Dendritic cell treated with granulocyte-macrophage colony-stimulating factor and Interleukin-4, amounts not matched to agents 40 ng/mL and 50 ng/mL, for 4 days (primary cell): ENCODE data around the gene FIG4.
"Not testable (repeated sequence)": the region's sequence is repeated elsewhere in the genome, so short reads cannot be mapped to it uniquely, and the experiment has no call there.

ENCODE experiments used
- H3K27ac Mint-ChIP-seq: one replicate; pipeline ENCODE4 v1.8.0; 2022; ENCODE audit warnings: mild to moderate bottlenecking, mixed read lengths
- H3K27me3 Mint-ChIP-seq: one replicate; pipeline ENCODE4 v1.8.0; 2022; ENCODE audit warnings: mild to moderate bottlenecking, mixed read lengths
- H3K36me3 Mint-ChIP-seq: one replicate; pipeline ENCODE4 v1.8.0; 2022; ENCODE audit warnings: low read depth, mixed read lengths
- H3K4me1 Mint-ChIP-seq: one replicate; pipeline ENCODE4 v1.8.0; 2022; ENCODE audit warnings: low read depth, mixed read lengths
- H3K4me3 Mint-ChIP-seq: one replicate; pipeline ENCODE4 v1.8.0; 2022; ENCODE audit warnings: mild to moderate bottlenecking, moderate library complexity, mixed read lengths
- H3K9me3 Mint-ChIP-seq: one replicate; pipeline ENCODE4 v1.8.0; 2022; ENCODE audit warnings: mixed read lengths
- intact Hi-C: fragments of 100-400 bp; cut with micrococcal nuclease; formaldehyde crosslinking; loops from one replicate; pipeline ENCODE4 v1.15.0; 2022

Gene FIG4

DNA sequence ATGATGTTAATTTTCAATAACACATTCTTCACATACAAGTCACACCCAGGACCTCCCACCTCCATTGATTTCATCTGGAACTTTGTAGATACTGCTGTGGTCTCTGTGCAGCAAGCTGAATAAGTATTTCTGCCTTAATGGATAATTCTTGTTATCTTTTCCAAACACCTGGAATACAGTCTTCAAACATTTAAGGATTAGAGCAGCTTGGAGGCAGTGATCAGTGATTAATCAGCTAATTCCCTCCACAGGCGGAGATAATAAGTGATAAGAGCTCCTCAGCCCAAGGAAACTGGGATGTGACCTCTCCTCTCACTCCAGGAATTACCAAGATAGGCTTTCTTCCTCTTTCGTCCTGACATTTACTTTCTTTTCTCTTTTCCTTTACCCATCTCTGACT, 110.7 kb downstream of the FIG4 start:
- H3K27me3 Mint-ChIP-seq, result no peaks in the 10 kb centered on the region
- H3K27ac Mint-ChIP-seq, result no peak overlapping the region
- no peaks in the 10 kb centered on the region for H3K9me3 Mint-ChIP-seq
- intact Hi-C loops, result no loop called here
- H3K4me3 Mint-ChIP-seq, result no peak overlapping the region
- peaks cover 78% of the 10 kb centered on the region for H3K36me3 Mint-ChIP-seq
- H3K4me1 Mint-ChIP-seq, result no peaks in the 10 kb centered on the region

GRCh38 chr6:109804020-109804419, 112.9 kb downstream of the FIG4 start:
- no peaks in the 10 kb centered on the region for H3K4me1 Mint-ChIP-seq
- intact Hi-C loops, result no loop called here

DNA sequence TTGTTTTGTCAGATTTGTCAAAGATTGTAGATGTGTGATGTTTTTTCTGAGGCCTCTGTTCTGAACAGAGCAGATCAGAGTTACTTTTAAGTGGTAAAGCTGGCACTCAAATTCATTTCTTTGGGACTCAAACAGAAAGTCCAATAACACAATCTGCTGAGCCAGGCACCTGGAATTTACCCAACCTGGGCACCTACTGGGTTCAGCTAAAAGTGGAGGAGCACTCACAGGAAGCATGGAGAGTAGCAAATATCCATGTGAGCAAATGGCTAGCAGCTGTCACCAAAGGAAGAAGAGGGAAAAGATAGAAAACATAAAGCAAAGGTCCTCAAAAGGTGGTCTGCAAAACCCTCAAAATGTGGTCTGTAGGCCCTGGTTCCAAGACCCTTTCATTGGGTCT, 116.8 kb downstream of the FIG4 start:
- Mint-ChIP-seq H3K4me3 (no peak overlapping the region), H3K27me3 (no peaks in the 10 kb centered on the region), H3K4me1 (peaks cover 4% of the 10 kb centered on the region), H3K36me3 (peaks cover 69% of the 10 kb centered on the region), H3K9me3 (no peaks in the 10 kb centered on the region), H3K27ac (no peak overlapping the region)
- intact Hi-C loops, result no loop called here

More at GRCh38 chr6:109804020-109804419, 112.9 kb downstream of the FIG4 start:
- Mint-ChIP-seq H3K27me3 (no peaks in the 10 kb centered on the region), H3K4me3 (no peak overlapping the region), H3K27ac (no peak overlapping the region), H3K9me3 (no peaks in the 10 kb centered on the region), H3K36me3 (peaks cover 76% of the 10 kb centered on the region)

DNA sequence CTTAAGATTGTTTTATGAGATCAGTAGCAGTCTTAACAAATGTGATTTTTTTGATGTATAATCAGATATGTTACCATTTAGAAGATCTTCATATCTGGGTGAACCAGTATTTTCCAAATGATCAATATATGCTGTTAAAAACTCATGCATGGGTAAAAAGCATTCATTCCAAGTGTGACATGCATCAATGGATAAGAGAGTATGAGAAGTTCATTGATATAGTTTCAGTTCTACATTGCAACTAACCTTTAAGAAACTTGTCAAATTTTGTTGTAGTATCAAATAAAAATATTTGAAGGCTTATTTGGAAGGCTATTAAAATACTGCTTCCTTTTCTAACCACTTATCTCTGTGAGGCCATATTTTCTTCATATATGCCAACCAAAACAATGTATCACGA, 117.7 kb downstream of the FIG4 start:
- H3K36me3 Mint-ChIP-seq, result peaks cover 72% of the 10 kb centered on the region
- no peak overlapping the region for H3K4me3 Mint-ChIP-seq
- no peak overlapping the region for H3K27ac Mint-ChIP-seq
- peaks cover 4% of the 10 kb centered on the region for H3K4me1 Mint-ChIP-seq
- intact Hi-C loops, result no loop called here
- H3K9me3 Mint-ChIP-seq, result no peaks in the 10 kb centered on the region
- H3K27me3 Mint-ChIP-seq, result no peaks in the 10 kb centered on the region

DNA sequence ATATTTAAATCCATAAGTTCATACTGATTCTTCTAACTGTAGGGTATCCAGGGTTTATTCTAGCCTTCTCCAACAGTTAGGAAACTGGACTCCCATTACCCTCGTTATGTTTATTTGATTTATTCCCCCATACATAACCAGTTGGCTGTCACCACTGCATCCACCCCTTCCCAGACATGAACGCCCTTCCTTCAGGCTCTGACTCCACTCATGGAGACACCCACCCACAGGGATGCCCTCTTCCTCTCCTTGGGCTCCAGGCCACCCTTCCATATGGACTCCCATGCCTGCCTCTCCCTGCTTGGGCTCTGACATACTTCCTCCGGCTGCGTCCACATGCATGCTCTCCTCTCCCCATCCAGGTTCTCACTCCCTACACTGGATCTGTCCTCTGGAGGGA, 124.0 kb downstream of the FIG4 start:
- H3K9me3 Mint-ChIP-seq, result no peaks in the 10 kb centered on the region
- no peak overlapping the region for H3K4me3 Mint-ChIP-seq
- intact Hi-C loops, result no loop called here
- H3K36me3 Mint-ChIP-seq, result peaks cover 91% of the 10 kb centered on the region
- H3K27me3 Mint-ChIP-seq, result no peaks in the 10 kb centered on the region
- H3K27ac Mint-ChIP-seq, result no peak overlapping the region
- H3K4me1 Mint-ChIP-seq, result peaks cover 4% of the 10 kb centered on the region

GRCh38 chr6:109816452-109817374, 125.6 kb downstream of the FIG4 start:
- intact Hi-C loops, result no loop called here
- Mint-ChIP-seq H3K36me3 (peaks cover 91% of the 10 kb centered on the region), H3K4me3 (no peak overlapping the region), H3K4me1 (peaks cover 1% of the 10 kb centered on the region), H3K9me3 (no peaks in the 10 kb centered on the region), H3K27ac (no peak overlapping the region), H3K27me3 (no peaks in the 10 kb centered on the region)

DNA sequence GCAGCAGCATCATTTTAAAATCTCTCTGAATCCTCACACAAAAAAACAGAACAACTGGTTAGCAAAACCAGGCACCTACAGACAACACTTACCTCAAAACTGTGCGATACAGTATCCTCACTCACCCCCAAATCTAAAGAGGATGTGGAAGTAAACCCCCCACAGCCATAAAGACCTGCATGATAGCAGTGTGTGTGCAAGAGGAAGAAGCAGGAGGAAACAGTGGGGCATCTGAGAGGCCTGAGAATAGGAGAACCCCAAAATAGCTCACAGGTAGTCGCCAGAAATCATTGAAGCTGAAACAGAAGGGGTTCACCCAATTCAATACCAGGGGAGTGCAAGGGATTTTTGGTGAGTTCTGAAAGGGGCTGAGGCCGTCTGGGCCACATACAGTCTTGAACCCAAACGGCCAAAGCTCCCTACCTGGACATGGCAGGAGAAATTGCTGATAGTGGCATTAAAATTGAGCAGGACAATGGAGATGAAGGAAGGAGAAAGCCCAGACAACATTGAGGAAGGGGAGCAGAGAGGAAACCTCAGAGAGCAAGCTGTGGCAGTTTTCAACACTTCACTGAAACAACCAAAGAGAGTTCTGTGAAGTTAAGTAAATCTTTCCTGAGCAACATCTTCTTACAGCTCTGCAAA, 129.7 kb downstream of the FIG4 start:
- Mint-ChIP-seq H3K4me3 (no peak overlapping the region), H3K27me3 (no peaks in the 10 kb centered on the region), H3K27ac (no peak overlapping the region), H3K9me3 (no peaks in the 10 kb centered on the region), H3K4me1 (no peaks in the 10 kb centered on the region), H3K36me3 (peaks cover 88% of the 10 kb centered on the region)
- intact Hi-C loops, result no loop called here

GRCh38 chr6:109821428-109821827, 130.3 kb downstream of the FIG4 start:
- Mint-ChIP-seq H3K36me3 (peaks cover 88% of the 10 kb centered on the region), H3K27me3 (no peaks in the 10 kb centered on the region), H3K4me1 (no peaks in the 10 kb centered on the region), H3K9me3 (no peaks in the 10 kb centered on the region), H3K4me3 (no peak overlapping the region), H3K27ac (no peak overlapping the region)
- intact Hi-C loops, result no loop called here

DNA sequence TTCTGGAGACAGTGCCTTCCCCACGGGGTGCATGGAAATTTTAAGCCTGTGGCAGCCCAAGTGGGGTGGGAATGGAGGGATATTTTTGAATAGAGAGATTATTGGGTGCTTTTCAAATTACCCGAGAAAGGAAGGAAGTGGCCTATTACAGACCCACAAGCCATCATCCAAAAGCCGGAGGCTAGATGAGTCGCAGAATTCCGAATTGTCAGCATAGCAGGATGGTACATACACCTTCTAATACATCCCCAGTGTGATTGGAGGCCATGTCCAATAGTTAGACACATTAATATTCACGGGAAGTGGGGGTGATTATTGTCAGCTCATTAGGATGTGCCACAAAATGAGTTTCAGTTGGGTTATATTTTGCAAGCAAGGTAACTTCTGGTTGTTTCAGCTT, 133.0 kb downstream of the FIG4 start:
- Mint-ChIP-seq H3K36me3 (peaks cover 94% of the 10 kb centered on the region), H3K9me3 (peaks cover 12% of the 10 kb centered on the region), H3K27ac (no peak overlapping the region), H3K27me3 (no peaks in the 10 kb centered on the region), H3K4me1 (no peaks in the 10 kb centered on the region), H3K4me3 (no peak overlapping the region)
- intact Hi-C loops, result no loop called here

GRCh38 chr6:109826551-109826950, 135.5 kb downstream of the FIG4 start:
- Mint-ChIP-seq H3K4me3 (no peak overlapping the region), H3K27ac (no peak overlapping the region)
- intact Hi-C loops, result no loop called here

DNA sequence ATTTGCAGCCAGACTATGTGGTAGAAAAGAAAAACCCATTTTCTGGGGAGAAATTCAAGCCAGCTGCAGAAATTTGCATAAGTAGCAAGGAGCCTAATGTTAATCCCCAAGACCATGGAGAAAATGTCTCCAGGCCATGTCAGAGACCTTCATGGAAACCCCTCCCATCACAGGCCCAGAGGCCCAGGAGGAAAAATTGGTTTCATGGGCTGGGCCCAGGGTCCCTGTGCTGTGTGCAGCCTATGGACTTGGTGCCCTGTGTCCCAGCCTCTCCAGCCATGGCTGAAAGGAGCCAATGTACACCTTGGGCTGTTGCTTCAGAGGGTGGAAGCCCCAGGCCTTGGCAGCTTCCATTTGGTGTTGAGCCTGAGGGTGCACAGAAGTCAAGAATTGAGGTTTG, 140.3 kb downstream of the FIG4 start:
- intact Hi-C loops, H3K4me1 Mint-ChIP-seq, H3K4me3 Mint-ChIP-seq, H3K27me3 Mint-ChIP-seq, H3K27ac Mint-ChIP-seq: not testable (repeated sequence)
- Mint-ChIP-seq H3K36me3 (peaks cover 68% of the 10 kb centered on the region), H3K9me3 (peaks cover 46% of the 10 kb centered on the region)

More at GRCh38 chr6:109826551-109826950, 135.5 kb downstream of the FIG4 start:
- Mint-ChIP-seq H3K4me1 (no peaks in the 10 kb centered on the region), H3K36me3 (peaks cover 95% of the 10 kb centered on the region), H3K9me3 (peaks cover 35% of the 10 kb centered on the region), H3K27me3 (no peaks in the 10 kb centered on the region)

DNA sequence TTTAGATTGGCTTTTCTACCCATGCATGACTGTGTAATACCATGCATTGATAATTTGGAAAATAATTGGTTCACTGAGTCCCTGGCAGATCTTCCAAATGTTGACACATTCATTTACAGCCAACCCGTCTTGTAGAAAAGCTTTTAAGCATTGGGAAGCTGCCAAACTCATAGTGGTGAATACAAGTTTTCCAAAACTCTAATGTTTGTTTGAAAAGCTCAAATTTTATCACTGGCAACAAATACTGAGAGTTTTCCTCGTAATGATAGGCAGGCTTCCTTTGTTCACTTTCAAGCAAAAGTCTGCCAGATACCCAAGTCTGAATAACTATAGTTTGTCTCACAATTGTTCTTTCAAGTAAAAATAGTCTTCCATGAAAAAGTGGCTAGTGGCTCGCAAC, 143.0 kb downstream of the FIG4 start:
- peaks cover 40% of the 10 kb centered on the region for H3K36me3 Mint-ChIP-seq
- intact Hi-C loops, result no loop called here
- peaks cover 34% of the 10 kb centered on the region for H3K9me3 Mint-ChIP-seq
- no peak overlapping the region for H3K4me3 Mint-ChIP-seq
- no peaks in the 10 kb centered on the region for H3K4me1 Mint-ChIP-seq
- no peaks in the 10 kb centered on the region for H3K27me3 Mint-ChIP-seq
- no peak overlapping the region for H3K27ac Mint-ChIP-seq

DNA sequence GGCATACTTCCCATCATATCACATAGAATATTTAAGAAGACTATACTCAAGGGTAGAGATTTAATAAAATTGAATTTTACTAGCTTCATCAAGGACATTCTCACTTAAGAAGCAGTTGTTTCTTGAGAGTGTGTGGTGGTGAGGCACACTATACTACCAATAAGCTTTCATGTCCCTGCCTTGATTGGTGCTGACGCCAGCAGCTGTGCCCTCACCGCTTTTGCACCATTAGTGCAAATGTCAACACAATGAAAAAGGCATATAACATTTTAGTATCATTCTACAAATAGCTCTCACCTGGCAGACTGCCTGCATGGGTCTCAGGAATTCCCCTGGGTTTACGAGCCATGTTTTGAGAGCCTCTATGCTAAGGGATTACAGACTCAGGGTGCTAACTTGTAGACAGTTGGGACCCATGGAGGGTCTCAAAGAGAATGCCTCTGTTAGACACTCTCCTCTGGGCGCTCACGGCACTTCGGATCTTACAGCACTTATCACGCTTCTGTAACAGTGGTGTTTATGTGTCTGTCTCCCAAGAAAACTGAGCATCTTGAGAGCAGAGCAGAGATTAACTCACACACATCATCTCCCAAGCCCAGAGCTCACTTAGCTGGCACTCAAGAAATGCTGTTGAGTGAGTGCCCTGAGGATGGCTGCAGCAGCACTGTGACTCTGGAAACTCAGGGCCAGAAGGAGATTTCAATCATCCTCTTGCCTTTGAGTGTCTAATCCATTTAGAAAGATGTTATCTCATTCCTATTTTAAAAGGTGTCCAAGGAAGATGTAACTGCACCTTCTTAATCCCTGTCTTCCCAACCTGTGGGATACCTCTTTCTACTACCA, 143.7 kb downstream of the FIG4 start:
- Mint-ChIP-seq H3K27me3 (no peaks in the 10 kb centered on the region), H3K4me3 (no peak overlapping the region), H3K9me3 (peaks cover 27% of the 10 kb centered on the region), H3K27ac (no peak overlapping the region), H3K4me1 (no peaks in the 10 kb centered on the region), H3K36me3 (peaks cover 33% of the 10 kb centered on the region)
- intact Hi-C loops, result no loop called here

GRCh38 chr6:109840034-109840433, 148.9 kb downstream of the FIG4 start:
- H3K27me3 Mint-ChIP-seq, result no peaks in the 10 kb centered on the region
- H3K36me3 Mint-ChIP-seq, result no peaks in the 10 kb centered on the region
- no peaks in the 10 kb centered on the region for H3K4me1 Mint-ChIP-seq
- no peak overlapping the region for H3K4me3 Mint-ChIP-seq
- no peak overlapping the region for H3K27ac Mint-ChIP-seq
- no peaks in the 10 kb centered on the region for H3K9me3 Mint-ChIP-seq
- intact Hi-C loops, result no loop called here
